Germinal center (tissue), 1 donor: ENCODE results near the gene RGS6.

Source experiments
- DNase-seq: peaks from one replicate; pipeline ENCODE4 v3.0.0; 2012; ENCODE audit warnings: mixed read lengths, low spot score

The RGS6 gene

GRCh38 chr14:72243309-72244293 lies 311.4 kb downstream of the RGS6 start:
- DNase-seq: no peak

- no peak for DNase-seq
Observed at GRCh38 chr14:72247896-72248465, 315.8 kb downstream of the RGS6 start.

GRCh38 chr14:72253503-72253902 lies 321.3 kb downstream of the RGS6 start:
- no peak for DNase-seq

GRCh38 chr14:72254202-72254936 lies 322.1 kb downstream of the RGS6 start:
- DNase-seq: no peak

- no peak for DNase-seq
Observed at GRCh38 chr14:72254937-72255472, 322.8 kb downstream of the RGS6 start.

- DNase-seq: no peak
Observed at GRCh38 chr14:72256055-72256454, 323.8 kb downstream of the RGS6 start.

- no peak for DNase-seq
Observed at GRCh38 chr14:72261068-72261467, 328.8 kb downstream of the RGS6 start.

- no peak for DNase-seq
Observed at GRCh38 chr14:72262771-72263170, 330.5 kb downstream of the RGS6 start.

- DNase-seq: no peak
Observed at GRCh38 chr14:72264716-72265115, 332.5 kb downstream of the RGS6 start.

GRCh38 chr14:72270147-72270727 lies 338.0 kb downstream of the RGS6 start:
- no peak for DNase-seq

GRCh38 chr14:72270749-72271148 lies 338.5 kb downstream of the RGS6 start:
- no peak for DNase-seq

- no peak for DNase-seq
Observed at GRCh38 chr14:72275242-72275641, 343.0 kb downstream of the RGS6 start.

- no peak for DNase-seq
Observed at GRCh38 chr14:72278316-72278715, 346.1 kb downstream of the RGS6 start.

GRCh38 chr14:72284176-72284575 lies 351.9 kb downstream of the RGS6 start:
- DNase-seq: no peak

- no peak for DNase-seq
Observed at GRCh38 chr14:72290241-72290640, 358.0 kb downstream of the RGS6 start.

- peak; percentile 14 for DNase-seq
Observed at GRCh38 chr14:72291908-72292688, 359.9 kb downstream of the RGS6 start.

GRCh38 chr14:72292689-72293024 lies 360.4 kb downstream of the RGS6 start:
- no peak for DNase-seq

- DNase-seq: no peak
Observed at GRCh38 chr14:72301352-72301751, 369.1 kb downstream of the RGS6 start.

GRCh38 chr14:72303930-72304329 lies 371.7 kb downstream of the RGS6 start:
- DNase-seq: no peak

- no peak for DNase-seq
Observed at GRCh38 chr14:72305561-72305960, 373.3 kb downstream of the RGS6 start.

- no peak for DNase-seq
Observed at GRCh38 chr14:72308967-72309485, 376.8 kb downstream of the RGS6 start.
